ENCODE data around the gene PLCH1. TPM values are rescaled to one million over a fixed set of nuclear protein-coding genes. Genes with fewer than 3 reads are reported as not detected.

The PLCH1 gene
- total RNA-seq, 1 experiment from 2014 or later: 5.2 TPM

DNA sequence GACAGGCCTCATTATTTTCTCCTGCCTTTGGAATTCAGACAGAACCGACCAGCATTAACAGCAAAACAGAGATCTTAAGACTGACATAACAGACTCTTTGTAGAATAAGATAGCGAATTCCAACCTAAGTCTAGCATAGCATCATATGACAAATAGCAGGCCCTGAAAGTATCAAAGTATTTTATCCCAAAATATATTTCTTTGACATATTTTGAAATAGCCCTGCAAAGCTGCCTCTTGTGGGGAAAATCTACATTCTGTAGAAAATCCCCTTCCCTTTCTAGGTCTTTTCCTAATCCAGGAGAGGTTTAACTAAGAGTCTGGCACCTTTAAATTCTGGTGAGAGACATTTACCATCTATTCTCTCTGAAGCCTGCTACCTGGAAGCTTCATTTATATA is 417.0 kb downstream of the PLCH1 start:
- H3K27me3 ChIP-seq (ENCODE audit: control insufficient read depth, insufficient read depth, low read length): no peaks in the 10 kb centered on the region
- no peak for DNase-seq
- H3K4me3 ChIP-seq (ENCODE audit: insufficient read depth, low read depth, low read length): no peak overlapping the region

DNA sequence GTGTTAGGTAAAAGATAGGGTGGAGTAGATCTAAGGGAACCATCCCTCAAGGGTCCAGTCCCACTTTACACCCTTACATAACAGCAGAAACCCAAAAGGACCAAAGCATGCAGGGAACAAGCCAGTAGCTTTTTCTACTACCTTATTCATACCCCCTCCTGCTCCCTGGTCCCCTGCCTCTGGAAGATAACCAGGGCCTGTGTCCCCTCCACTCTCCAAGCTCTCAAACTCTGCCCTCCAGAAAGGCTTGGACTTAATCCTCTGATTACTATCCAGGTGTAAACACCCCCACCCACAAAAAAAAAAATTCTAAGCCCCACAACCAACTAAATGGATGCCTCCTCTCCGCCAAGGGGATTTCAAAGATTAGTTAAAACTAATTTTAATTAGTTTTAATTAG is 417.4 kb downstream of the PLCH1 start:
- no peaks in the 10 kb centered on the region for H3K27me3 ChIP-seq (ENCODE audit: control insufficient read depth, insufficient read depth, low read length)
- H3K4me3 ChIP-seq (ENCODE audit: insufficient read depth, low read depth, low read length): no peak overlapping the region
- no peak for DNase-seq
- H3K36me3 ChIP-seq (replicated peaks; ENCODE audit: control insufficient read depth, insufficient read depth, low read length): no peaks in the 10 kb centered on the region

More for the DNA sequence above, 417.0 kb downstream of the PLCH1 start:
- H3K36me3 ChIP-seq (replicated peaks; ENCODE audit: control insufficient read depth, insufficient read depth, low read length): no peaks in the 10 kb centered on the region

DNA sequence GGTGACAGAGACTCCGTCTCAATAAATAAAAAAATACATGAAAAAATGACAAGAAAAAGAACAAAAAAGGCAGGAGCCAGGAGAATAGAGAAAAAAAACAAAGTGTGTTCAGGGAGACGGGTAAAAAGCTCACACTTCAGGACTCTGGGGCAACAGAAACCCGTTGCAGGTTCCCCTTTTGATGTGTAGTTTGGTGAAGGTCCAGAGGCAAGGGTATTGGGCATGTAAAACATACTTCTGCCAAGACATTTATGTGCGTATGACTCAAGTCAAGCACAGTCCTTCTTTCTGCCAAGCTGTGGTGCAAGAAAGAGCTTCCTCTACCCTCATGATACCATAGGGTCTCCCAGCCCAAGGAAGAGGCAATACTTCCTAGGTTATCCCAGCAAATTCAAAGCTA is 418.0 kb downstream of the PLCH1 start:
- Histone ChIP-seq H3K4me3 (ENCODE audit: insufficient read depth, low read depth, low read length) (no peak overlapping the region), H3K36me3 (replicated peaks; ENCODE audit: control insufficient read depth, insufficient read depth, low read length) (no peaks in the 10 kb centered on the region), H3K27me3 (ENCODE audit: control insufficient read depth, insufficient read depth, low read length) (no peaks in the 10 kb centered on the region)
- no peak for DNase-seq

DNA sequence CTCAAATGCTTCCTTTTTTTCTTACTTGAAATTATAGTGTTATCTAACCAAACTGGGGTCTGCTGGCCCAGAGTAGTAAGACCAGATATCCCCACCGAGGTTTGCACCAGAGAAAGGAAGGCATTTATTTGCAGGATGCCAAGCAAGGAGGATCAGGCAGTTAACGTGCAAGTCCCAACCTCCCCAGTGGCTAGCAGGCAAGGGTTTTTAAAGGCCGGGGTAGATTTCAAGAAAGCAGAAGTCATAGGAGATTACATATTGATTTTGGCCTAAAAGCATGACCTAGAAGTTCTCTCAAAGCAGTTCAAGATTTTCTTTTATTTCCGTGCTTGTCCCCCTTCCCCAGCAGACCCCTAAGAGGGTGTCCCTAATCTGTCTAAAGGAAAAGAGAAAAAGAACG is 418.6 kb downstream of the PLCH1 start:
- DNase-seq: no peak
- Histone ChIP-seq H3K4me3 (ENCODE audit: insufficient read depth, low read depth, low read length) (no peak overlapping the region), H3K36me3 (replicated peaks; ENCODE audit: control insufficient read depth, insufficient read depth, low read length) (no peaks in the 10 kb centered on the region), H3K27me3 (ENCODE audit: control insufficient read depth, insufficient read depth, low read length) (no peaks in the 10 kb centered on the region)

Other genes starting within 250 kb of the PLCH1 start
- 1.9 and 2.9 TPM in 2 replicates for gene C3orf33, start 61.2 kb upstream of the PLCH1 start, total RNA-seq (2014; rRNA removed; shearing (Covaris generic))
- gene SLC33A1, start 109.4 kb upstream of the PLCH1 start, total RNA-seq (2014; rRNA removed; shearing (Covaris generic)): 22.9 and 24.7 TPM in 2 replicates
- gene GMPS, start 125.6 kb upstream of the PLCH1 start, total RNA-seq (2014; rRNA removed; shearing (Covaris generic)): 86.5 and 116 TPM in 2 replicates